Stimulated activated CD4-positive, alpha-beta T cell treated with anti-CD3 and anti-CD28 coated beads, TNF-alpha, amount 100 ng/mL, for 48 hours (primary cell): ENCODE results near the gene MED16.
"Not testable (repeated sequence)": the region's sequence is repeated elsewhere in the genome, so short reads cannot be mapped to it uniquely, and the experiment has no call there.

Source experiments
- DNase-seq, 3 donors: peaks; one replicate each; pipeline ENCODE4 v3.0.0-alpha.2; 2020; ENCODE audit warnings: low read depth in 3 of 3

MED16 gene

DNA sequence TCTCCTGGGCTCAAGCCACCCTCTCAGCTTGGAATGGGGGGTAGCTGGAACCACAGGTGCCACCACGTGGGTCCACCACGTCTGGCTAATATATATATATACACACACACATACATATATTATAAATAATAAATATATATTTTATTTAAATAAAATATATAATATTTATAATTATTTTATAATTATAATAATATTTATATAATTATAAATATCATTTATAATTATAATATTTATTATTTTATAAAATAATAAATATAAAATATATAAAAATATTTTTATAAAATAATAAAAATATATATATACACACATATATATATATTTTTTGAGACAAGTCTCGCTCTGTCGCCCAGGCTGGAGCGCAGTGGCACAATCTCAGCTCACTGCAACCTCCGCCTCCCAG lies 38.4 kb downstream of the MED16 start:
- DNase-seq, result no peak

DNA sequence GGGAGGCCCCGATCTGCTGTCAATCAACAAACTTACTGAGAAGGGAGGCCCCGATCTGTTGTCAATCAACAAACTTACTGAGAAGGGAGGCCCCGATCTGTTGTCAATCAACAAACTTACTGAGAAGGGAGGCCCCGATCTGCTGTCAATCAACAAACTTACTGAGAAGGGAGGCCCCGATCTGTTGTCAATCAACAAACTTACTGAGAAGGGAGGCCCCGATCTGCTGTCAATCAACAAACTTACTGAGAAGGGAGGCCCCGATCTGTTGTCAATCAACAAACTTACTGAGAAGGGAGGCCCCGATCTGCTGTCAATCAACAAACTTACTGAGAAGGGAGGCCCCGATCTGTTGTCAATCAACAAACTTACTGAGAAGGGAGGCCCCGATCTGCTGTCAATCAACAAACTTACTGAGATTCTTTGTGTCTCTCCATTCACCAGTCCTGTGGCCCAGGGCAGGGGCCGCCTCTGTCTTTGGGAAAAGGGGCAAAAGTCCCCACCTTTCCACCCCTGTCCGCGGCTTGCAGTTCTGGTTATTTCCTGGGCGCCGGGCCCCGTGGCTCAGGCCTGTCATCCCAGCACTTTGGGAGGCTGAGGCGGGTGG lies 39.3 kb downstream of the MED16 start:
- not testable (repeated sequence) for DNase-seq

DNA sequence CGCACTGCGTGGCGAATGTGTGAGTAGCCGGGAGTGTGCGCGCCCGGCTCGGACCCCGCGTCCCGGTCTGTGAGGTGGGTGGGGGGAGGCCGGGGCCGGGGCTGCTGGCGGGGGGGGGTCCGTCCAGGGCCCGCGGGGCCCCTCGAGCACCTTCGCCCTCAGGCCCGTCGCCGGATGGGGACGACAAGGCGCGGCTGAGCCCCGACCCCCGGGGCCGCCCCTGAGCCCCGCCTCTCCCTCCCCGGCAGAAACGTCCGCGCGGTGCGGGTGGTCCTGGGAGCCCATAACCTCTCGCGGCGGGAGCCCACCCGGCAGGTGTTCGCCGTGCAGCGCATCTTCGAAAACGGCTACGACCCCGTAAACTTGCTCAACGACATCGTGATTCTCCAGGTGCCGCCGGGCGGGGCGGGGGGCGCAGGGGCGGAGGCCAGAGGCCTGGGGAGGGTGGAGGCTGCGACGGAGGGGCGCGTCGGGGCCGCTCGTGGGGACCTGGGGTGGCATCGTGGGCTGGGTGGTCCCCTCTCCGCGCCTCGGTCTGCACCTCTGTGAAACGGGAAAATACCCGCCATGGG lies 39.9 kb downstream of the MED16 start:
- DNase-seq, result no peak

GRCh38 chr19:852136-853013 lies 40.6 kb downstream of the MED16 start, which contains the start of gene ELANE:
Gene ELANE (plus strand): TSS chr19:852303. CDS start chr19:852329, 26 bp downstream.
- no peak for DNase-seq

DNA sequence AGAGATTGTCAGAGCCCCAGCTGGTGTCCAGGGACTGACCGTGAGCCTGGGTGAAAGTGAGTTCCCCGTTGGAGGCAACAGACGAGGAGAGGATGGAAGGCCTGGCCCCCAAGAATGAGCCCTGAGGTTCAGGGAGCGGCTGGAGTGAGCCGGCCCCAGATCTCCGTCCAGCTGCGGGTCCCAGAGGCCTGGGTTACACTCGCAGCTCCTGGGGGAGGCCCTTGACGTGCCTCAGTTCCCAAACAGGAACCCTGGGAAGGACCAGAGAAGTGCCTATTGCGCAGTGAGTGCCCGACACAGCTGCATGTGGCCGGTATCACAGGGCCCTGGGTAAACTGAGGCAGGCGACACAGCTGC lies 42.0 kb downstream of the MED16 start:
- DNase-seq, result no peak

GRCh38 chr19:850221-850978 lies 42.6 kb downstream of the MED16 start:
- no peak for DNase-seq

DNA sequence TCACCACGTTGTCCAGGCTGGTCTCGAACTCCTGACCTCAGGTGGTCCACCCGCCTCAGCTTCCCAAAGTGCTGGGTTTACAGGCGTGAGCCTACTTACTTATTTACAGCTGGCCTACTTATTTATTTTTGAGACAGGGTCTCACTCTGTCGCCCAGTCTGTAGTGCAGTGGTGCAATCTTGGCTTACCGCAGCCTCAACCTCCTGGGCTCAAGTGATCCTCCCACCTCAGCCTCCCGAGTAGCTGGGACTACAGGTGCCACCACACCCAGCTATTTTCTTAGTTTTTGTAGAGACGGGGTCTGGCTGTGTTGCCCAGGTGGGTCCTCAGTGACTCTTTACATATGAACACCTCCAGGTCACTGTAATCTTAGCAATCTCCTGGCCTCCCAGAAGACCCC lies 43.8 kb downstream of the MED16 start:
- not testable (repeated sequence) for DNase-seq

- no peak for DNase-seq
Measured at GRCh38 chr19:848386-848921, 44.5 kb downstream of the MED16 start.

GRCh38 chr19:845707-846521 lies 47.1 kb downstream of the MED16 start:
- no peak for DNase-seq

DNA sequence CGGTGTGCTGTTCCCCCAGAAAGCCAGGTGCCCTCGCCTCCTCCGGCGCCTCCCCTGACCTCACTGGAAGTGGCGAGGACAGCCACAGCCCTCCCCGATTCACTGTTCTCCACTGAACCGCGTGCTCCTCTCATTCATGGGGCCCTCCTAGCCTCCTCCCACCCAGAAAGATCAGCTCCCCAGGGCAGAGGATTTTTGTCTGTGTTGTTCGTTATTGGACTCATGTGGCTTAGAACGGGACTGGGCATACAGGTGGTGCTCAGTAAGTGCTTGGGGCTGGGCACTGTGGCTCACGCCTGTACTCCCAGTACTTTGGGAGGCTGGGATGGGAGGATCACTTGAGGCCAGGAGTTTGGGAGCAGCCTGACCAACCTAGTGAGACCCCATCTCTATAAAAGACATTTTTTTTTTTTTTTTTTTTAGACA lies 48.4 kb downstream of the MED16 start:
- no peak for DNase-seq

GRCh38 chr19:843836-844545 lies 49.0 kb downstream of the MED16 start:
- no peak for DNase-seq

DNA sequence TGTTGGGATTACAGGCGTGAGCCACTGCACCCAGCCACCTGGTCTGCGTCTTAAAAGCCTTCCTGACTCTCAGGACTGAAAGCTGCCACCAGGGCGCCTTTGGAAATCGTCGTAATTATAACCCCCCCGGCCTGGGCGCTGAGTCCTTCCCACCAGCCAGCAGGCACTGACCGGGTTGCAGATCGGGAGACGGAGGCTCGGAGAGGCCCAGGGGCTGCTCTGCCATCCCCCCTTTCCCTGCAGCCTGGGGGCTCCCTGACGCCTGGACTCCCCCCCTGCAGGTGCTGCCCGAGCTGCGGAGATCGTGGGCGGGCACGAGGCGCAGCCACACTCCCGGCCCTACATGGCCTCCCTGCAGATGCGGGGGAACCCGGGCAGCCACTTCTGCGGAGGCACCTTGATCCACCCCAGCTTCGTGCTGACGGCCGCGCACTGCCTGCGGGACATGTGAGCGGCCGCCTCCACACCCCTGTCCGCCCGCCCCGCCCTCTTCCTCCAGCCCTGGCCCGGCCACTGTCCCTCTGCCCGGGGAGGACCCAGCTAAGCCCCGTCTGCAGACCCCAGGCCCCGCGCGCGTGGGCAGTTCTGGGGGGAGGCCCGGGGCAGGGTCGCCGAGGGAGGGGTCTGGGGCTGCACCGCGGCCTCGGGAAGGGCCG lies 49.7 kb downstream of the MED16 start:
- no peak for DNase-seq

DNA sequence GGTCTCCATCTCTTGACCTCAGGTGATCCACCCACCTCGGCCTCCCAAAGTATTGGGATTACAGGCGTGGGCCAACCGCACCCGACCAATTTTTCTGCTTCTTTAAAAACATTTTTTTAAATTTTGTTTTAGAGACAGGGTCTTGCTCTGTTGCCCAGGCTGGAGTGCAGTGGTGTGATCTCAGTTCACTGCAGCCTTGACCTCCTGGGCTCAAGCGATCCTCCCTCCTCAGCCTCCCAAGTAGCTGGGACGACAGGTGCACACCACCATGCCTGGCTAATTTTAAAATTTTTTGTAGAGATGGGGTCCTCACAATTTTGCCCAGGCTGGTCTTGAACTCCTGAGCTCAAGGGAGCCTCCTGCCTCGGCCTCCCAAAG lies 50.2 kb downstream of the MED16 start:
- DNase-seq, result not testable (repeated sequence)

- no peak for DNase-seq
Measured at GRCh38 chr19:840519-841206, 52.3 kb downstream of the MED16 start, which contains the start of gene PRTN3. Gene PRTN3 (plus strand): TSS chr19:840999. CDS start chr19:841009, 10 bp downstream.

DNA sequence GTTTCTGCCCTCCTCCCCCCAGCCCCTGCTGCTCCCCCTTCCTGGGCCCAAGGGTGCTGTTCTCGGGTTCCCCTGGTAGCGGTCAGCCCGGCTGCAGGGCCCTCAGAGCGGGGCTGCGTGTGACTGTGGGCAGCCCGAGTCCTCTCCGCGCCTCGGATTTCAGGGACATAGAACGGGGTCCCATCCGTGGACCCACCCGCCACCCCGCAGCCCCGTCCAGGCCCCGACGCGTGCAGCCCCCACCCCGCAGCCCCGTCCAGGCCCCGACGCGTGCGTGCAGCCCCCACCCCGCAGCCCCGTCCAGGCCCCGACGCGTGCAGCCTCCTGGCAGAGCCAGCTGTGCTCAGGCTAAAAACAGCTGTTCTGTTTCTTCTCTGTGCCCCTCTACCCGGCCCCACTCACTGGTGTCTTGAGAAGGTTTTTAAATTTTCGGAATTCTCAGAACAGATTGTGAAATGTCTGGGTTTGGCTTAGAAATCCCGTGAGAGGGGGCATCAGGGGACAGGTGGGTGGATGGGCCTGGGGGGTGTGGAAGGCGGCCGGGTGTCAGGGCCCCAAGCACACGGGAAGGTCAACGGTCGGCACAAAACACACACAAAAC lies 57.7 kb downstream of the MED16 start:
- DNase-seq, result no peak

GRCh38 chr19:834216-834615 lies 58.8 kb downstream of the MED16 start:
- DNase-seq, result no peak

DNA sequence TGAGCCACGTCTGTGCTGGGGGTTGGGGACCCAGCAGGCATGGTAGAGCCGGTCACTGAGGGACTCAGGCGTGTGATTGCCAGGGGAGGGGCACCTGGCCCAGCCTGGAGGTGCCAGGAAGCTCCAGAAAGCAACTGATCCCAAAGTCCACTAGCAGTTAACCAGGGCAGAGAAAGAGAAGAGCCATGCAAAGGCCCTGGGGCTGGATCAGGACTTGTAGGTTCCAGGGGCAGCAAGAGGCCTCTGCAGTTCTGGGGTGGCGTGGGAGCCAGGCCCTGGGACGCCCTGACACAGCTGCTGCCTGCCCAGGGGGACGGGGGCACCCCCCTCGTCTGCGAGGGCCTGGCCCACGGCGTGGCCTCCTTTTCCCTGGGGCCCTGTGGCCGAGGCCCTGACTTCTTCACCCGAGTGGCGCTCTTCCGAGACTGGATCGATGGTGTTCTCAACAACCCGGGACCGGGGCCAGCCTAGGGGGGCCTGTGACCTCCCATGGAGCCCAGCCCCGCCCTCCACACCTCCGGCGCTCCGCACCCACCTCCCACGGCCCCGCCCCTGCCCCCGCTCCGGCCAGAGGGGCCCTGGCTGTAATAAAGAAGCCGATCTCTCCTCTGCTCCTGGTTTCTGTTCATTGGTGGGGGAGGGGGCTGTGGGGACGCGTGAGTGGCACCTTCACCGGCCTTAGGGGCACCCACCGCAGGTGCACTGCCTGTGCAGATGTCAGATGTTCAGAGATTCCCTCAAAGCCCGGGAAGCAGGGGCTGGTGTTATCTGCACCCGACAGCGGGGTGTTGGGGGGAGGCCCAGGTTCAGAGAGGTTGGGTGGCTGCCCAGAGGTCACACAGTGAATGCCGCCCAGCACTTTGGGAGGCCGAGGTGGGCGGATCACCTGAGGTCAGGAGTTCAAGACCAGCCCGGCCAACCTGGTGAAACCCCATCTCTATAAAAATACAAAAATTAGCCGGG lies 61.3 kb downstream of the MED16 start:
- DNase-seq, result no peak
